NCI-H1092 (cell line): ENCODE measurements around the gene MED22.
"Not testable (repeated sequence)": the region's sequence is repeated elsewhere in the genome, so short reads cannot be mapped to it uniquely, and the experiment has no call there.

ENCODE experiments used
- DNase-seq: peaks from one replicate; lab custom pipeline; 2025; lab: John Stamatoyannopoulos, UW

Gene MED22

GRCh38 chr9:133347985-133348717 lies at the start of gene MED22, which contains the start of gene RPL7A:
TSS of gene MED22 (minus strand) at chr9:133348131. CDS start at chr9:133346662, 1,469 bp downstream.
TSS of gene RPL7A (plus strand) at chr9:133348218. CDS start at chr9:133348244, 26 bp downstream.
- peak; percentile 94 for DNase-seq

GRCh38 chr9:133397370-133397769 lies 49.4 kb upstream of the MED22 start:
- no peak for DNase-seq

GRCh38 chr9:133396952-133397351 lies 49.0 kb upstream of the MED22 start:
- no peak for DNase-seq

GRCh38 chr9:133394687-133395271 lies 46.8 kb upstream of the MED22 start:
- no peak for DNase-seq

- DNase-seq = no peak
Measured at GRCh38 chr9:133393399-133393798, 45.5 kb upstream of the MED22 start.

- not testable (repeated sequence) for DNase-seq
Measured at GRCh38 chr9:133392308-133392707, 44.4 kb upstream of the MED22 start.

GRCh38 chr9:133391449-133391848 lies 43.5 kb upstream of the MED22 start:
- DNase-seq = not testable (repeated sequence)

GRCh38 chr9:133390713-133391112 lies 42.8 kb upstream of the MED22 start:
- no peak for DNase-seq

GRCh38 chr9:133389562-133389961 lies 41.6 kb upstream of the MED22 start:
- DNase-seq = no peak

GRCh38 chr9:133389025-133389557 lies 41.2 kb upstream of the MED22 start:
- DNase-seq = no peak

- DNase-seq = no peak
Measured at GRCh38 chr9:133387680-133388079, 39.7 kb upstream of the MED22 start.

- no peak for DNase-seq
Measured at GRCh38 chr9:133386338-133386737, 38.4 kb upstream of the MED22 start.

GRCh38 chr9:133385452-133385851 lies 37.5 kb upstream of the MED22 start:
- no peak for DNase-seq

GRCh38 chr9:133384736-133385321 lies 36.9 kb upstream of the MED22 start:
- no peak for DNase-seq

GRCh38 chr9:133383438-133383837 lies 35.5 kb upstream of the MED22 start:
- DNase-seq = no peak

GRCh38 chr9:133382507-133383141 lies 34.7 kb upstream of the MED22 start:
- no peak for DNase-seq

- DNase-seq = no peak
Measured at GRCh38 chr9:133380734-133381133, 32.8 kb upstream of the MED22 start.

- DNase-seq = no peak
Measured at GRCh38 chr9:133379153-133380086, 31.5 kb upstream of the MED22 start.

- no peak for DNase-seq
Measured at GRCh38 chr9:133378408-133378962, 30.6 kb upstream of the MED22 start.

GRCh38 chr9:133377721-133378216 lies 29.8 kb upstream of the MED22 start:
- DNase-seq = no peak

- not testable (repeated sequence) for DNase-seq
Measured at GRCh38 chr9:133377280-133377679, 29.3 kb upstream of the MED22 start.
